Head of caudate nucleus (tissue), 42 donors: ENCODE data around the gene TBC1D3B.
"Not testable (repeated sequence)": the region's sequence is repeated elsewhere in the genome, so short reads cannot be mapped to it uniquely, and the experiment has no call there.

ENCODE experiments used
- DNase-seq, 42 donors: peaks; one replicate each; pipeline versions ENCODE4 v3.0.0 to v3.0.0-alpha.2; 2020 to 2021; ENCODE audit warnings: mixed read lengths in 7 of 42
- intact Hi-C: fragments of 100-400 bp; cut with DNase I; formaldehyde crosslinking; loops from one replicate; pipeline ENCODE4 v1.15.0; 2022

Gene TBC1D3B

DNA sequence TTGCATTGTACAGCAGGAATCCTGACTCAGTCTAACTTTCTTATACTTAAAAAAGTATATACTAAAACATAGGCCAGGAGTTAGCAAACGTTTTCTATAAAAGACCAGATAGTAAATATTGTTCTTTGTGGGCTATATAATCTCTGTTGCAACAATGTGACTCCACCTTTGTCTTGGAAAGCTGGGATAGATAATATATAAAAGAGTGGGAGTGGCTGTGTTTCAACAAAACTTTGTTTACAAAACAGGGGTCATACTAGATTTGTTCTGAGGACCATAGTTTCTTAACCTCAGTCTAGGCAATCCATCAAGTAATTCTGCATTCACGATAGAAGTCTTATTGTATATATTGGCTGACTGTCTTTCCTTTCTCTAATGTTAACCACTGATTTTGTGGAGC is 9.0 kb upstream of the TBC1D3B start:
- no peak for DNase-seq
- intact Hi-C loops = no loop called here

DNA sequence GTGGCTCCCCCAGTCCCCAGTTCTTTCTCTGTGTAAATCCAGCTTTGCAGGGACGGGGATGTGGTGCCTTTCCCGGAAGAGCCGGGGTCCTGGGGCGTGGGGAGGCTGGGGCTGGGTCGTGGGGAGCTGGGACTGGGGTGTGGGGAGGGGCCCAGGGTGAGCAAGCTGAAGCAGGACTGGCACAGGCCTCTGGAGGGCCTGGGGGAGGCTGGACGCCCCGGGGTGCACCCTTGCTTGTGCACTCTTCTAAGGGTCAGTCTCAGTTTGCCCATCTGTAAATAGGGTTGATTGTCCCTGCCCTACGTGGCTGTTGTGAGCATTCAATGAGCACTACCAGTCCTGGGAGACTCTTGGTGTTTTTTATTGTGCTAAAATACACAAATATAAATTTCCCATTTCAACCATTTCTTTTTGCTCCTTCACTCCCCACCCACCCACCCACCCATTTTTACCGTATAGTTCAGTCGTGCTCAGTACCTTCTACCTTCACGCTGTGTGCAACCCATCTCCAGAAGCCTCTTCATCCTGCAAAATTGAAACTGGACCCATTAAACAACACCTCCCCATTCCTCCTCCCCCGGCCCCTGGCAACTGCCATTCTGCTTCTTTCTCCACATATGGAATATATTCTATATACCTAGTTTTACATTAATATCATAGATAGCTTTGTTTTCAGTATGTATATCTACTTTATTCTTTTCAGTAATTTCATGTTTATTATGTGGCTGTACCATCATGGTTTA is 7.8 kb upstream of the TBC1D3B start:
- intact Hi-C loops = no loop called here
- DNase-seq = no peak

DNA sequence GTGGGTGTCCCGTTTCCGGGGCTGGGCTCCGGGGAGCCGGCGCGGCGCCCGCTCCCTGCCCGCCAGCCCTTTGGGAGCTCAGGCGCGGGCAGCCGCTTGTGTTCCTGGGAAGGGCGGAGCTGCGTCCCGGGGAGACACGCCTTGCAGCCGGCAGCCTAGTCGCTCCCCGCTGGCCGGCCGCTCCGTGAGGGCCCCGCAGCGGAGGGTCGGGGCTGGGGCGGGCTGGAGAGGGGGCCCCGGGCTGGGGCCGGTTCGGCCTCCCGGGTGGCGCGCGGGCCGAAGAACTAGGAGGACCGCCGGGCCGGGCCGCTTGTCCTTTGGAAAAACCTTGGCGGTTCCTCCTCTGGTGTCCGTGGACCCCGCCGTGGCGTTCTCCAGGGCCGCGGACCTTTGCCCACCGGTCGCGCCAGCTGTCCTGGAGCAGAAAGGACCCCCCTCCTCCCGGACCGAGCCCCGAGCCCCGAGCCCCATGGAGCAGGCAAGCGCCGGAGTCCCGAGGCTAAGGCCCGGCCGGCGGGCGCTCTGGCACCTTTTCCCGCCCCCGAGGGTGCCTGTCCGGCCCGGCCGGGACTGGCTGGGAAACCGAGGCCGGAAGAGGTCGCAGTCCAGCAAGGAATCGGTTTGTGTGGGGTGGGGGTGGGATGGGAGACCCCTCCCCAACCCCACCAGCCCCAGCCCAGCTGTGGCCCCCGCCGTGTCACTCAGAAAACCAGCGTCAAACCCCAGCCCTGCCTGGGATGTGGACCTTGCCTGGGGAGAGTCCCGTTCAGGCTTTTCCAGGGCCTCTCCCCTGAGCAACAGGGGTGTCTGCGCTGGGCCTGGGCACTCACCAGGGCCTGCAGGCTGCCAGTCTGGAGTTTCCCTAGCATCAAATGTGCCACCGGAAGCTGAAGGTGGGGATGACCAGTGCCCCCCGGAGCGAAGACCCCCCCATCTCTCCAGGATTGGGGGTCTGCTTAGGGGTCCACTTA is 6.8 kb upstream of the TBC1D3B start:
- intact Hi-C loops = no loop called here

DNA sequence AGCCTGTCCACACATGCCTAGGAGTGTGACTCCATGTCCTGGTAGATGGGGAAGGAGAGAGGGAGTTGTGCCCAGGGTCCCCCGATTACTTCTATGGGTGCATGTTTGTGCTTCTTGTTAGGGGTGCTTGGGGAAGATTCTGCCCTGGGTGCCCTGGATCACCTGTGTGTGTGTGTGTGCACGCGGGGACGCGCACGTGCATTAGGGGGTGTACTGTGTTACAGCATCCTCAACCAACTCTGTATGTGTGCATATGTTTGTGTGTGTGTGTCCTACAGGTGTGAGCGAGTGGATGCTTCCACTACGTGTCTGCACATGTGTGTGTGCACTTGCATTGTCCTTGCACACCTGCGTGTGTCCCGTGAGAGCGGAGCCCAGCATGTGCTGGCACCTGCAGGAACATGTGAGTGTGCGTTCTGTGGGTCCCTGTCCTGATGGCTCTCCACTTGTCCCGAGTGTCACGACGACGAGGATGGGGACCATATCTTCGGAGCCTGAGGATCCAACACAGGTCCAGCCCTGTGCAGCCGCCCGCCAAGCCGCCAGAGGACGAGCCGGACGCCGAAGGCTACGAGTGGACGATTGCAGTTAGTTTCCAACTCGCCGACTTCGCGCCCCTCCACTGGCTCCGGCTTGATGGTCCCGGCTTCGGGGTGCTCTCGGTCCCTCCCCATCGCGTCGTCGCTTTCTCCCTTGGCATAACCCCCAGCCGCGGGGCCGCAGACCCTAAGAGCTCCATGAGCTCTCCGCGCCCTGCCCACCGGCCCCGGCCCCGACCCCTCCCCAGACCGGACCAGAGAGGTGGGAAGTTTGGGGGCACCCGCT is 6.0 kb upstream of the TBC1D3B start:
- peak in 2 of 42 donors; percentile 39 to 40 for DNase-seq

More for the DNA sequence above, 6.8 kb upstream of the TBC1D3B start:
- DNase-seq = peak in 30 of 42 donors; percentile 5 to 89 (median 56)

DNA sequence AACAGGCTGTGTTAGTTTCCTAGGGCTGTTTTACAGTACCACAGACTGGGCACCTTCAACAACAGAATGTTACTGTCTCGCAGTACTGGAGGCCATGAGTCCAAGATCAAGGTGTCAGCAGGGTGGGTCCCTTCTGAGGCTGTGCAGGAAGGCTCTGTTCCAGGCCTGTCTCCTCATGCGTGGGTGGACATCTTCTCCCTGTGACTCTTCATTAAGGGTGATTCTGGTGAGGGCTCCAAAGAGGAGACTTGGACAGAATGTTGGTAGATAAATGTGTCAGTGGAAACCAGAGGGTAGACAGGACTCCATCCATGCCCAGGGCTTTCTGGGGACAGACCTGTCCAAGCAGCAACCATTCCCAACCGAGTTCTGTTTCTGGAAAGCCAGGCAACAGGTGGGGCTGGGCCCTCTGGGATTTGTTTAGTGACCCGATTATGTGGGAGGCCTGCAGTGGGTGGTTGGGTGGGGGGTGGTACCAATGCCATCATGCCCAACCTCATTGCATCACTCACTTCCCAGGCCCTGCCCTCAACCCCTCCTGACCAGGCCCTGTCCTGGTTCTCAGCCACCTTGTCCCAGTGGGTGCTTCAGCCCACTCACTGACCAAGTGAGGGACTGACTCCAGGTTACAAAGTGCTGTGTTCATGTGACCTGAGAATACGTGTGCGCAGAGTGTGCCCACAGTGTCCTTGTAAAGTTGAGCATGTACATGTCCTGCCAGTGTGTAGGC is 5.2 kb upstream of the TBC1D3B start:
- intact Hi-C loops, DNase-seq: not testable (repeated sequence)

More for the DNA sequence above, 6.0 kb upstream of the TBC1D3B start:
- intact Hi-C loops = no loop called here

DNA sequence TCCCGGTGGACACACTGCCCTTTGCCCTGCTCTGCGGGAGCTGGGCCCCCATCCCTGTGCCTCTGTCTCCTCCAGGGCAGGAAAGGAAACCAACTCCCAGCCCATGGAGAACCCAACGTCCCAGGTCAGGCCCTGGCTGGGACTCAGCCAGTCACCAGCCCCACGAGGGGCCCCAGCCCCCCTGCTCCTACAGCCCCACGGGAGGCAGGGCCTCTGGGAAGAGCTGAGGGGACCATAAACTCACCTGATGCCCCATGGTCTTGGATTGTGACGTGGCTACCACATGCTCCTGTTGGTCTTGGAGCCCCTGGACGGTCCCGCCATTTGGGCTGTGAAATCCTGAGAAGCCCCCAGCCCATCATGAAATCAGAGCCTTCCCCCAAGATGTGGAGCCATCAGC is 7.6 kb downstream of the TBC1D3B start:
- DNase-seq, intact Hi-C loops: not testable (repeated sequence)

DNA sequence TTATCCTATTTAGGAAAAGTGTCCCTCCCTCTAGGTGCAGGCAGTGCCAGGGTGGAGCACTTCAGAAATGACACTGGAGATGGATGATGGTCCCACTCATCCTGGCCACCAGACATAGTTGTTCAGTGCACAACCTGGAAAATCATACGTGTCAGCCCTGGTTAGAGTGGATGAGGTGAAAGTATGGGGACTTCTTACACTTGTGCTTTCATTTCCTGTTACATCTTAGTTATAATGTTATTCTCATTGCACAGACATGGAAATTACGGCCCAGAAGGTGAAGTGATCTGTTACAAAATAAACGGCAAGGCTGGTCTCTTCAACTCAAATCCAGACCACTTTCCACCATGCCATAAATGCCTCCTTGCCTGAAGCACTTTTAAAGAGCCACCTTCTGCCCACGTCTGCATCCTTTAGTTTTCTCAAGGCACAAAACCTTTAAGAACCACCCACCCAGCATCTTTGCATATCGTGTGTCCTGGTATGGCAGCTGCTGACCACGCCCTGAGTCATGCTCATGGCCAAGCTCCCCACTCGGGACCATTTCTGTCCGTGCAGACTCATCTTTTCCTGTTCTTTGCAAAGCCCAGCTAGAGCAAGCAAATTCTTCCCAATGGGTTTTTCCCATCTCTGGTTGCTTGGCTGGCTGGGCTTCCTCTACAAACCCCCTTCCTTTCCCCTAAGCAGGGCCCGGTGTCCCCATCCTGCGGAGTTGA is 22.4 kb downstream of the TBC1D3B start:
- intact Hi-C loops = no loop called here

DNA sequence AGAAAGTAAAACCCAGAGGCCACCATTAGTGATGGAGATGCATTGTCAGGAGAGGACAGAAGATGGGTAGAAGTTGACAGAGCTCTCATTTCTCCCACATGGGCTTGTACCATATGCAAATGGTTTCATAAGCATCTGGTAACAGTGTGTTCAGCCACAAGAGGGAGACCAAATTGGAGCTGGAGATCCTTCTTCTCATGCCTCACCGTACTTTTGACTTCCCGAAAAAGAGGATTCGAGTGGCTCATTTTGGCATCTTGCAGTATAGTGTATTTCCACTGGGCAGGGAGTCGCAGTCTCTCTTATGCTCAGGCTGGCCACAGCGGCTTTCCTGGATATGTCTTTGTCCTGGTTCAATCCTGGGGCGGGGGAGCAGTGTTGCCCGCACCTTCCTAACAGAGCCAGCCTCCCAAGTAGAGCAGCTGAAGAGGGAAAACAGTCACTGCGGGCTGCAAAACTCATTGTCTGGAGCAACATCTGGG is 23.8 kb downstream of the TBC1D3B start:
- no peak for DNase-seq
- intact Hi-C loops = no loop called here

More for the DNA sequence above, 22.4 kb downstream of the TBC1D3B start:
- DNase-seq = no peak

DNA sequence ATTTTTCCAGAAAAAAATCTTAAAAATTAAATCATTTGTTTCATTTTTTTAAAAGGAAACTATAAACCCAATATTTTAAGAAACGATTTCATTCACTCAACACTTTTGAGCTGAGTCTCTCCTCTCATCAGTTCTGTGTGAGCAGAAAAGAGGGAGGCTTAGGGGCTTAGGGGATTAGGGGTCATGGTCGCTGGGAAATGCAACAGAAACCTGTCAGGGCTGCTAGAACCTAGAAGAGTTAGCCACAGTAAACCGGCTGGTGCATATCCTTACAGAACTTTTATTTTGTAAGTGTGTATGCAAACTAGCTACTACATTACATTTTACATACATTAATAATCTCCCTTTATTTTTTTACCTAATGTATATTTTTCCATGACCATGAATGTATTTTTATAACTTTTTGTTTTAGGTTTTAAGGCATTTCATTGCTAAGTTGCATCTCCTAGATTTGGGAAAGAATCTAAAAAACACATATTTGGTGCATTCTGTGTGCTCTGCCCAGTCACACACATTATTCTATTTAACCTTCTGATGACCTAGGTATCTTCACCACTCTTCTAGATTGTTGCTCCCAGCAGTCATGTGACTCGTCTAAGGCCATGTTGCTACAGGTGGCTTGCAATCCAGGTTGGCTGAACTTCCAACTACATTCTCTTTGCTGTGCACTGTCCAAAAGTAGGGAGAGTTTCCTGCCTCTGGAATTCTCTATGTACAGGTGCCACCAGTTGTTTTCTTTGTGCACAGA is 24.4 kb downstream of the TBC1D3B start:
- DNase-seq = no peak
- intact Hi-C loops = no loop called here

DNA sequence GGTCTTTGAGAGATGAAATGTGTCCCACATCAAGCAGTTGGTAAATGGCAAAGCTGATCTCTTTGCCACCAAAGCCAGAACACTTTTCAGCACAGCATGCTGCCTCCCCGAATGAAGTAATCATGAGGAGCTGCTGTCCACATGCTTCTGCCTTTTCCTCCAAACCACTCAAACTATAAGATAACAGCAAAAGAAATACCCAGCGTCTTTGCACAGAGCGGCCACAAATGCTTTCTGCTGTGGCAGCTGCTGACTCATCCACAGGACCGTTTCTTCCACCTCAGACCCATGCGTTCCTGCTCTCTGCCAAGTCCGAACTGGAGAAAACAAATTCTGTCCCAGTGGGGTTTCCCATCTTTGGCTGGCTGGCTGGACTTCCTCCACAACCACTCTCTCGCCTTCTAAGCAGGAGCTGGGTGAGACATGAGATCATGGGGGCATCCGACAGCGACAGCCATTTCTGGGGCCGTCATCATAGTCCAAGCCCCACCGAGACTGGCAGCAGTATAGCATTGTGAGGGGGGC is 27.1 kb downstream of the TBC1D3B start:
- peak in 2 of 42 donors; percentile 7 to 37 for DNase-seq
- intact Hi-C loops = no loop called here

DNA sequence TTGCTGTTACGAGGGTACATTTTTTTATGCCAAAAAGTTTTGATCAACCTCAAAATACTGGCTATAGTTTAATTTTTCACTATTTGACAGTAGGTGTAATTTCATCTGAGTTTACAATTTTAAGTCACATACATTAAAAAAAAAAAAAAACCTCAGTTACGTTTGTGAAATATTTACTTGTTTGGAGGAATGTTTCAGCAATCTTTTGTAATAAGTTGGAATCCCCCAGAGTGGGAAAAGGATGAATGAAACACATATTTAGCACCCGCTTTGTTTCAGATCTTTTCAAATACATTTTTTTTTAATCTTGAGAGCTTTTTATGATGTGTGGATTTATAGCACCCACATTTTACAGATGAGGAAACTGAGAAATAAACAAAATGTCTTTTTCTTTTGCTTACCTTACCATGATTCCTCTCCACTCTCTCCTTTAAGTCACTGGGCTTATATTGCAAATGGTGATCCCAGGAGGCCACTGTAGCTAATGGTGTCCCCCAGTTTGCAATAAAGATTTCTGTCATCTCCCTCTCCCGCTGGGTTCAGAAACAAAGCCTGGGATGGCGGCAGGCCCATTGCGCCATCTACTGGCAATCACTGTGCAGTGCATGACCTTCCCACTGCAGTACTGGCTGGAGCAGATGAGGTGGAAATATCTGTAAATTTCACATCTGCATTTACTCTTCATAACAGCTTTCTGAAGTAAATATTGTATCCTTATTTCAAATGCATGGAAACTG is 27.7 kb downstream of the TBC1D3B start:
- intact Hi-C loops = no loop called here
- DNase-seq = peak; percentile 28 to 89 (median 71)

DNA sequence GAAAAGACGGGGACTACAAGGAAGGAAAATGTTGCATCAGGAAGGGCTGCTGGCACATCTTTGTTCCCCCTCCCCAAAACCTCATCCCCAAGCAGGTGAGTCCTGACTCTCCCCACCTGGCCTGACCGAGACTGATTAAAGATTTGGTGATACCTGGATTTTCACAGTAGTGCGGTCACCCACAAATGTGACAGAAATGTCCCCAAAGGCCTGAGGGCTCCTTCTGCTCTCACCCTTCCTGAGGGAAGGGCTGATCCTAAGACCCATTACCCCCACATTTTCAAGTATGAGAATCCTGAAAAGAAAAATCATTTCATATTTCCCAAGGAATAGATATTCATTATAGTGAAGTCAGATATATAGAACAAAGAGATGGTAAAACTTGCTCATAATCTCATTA is 28.8 kb downstream of the TBC1D3B start:
- intact Hi-C loops = no loop called here
- no peak for DNase-seq

DNA sequence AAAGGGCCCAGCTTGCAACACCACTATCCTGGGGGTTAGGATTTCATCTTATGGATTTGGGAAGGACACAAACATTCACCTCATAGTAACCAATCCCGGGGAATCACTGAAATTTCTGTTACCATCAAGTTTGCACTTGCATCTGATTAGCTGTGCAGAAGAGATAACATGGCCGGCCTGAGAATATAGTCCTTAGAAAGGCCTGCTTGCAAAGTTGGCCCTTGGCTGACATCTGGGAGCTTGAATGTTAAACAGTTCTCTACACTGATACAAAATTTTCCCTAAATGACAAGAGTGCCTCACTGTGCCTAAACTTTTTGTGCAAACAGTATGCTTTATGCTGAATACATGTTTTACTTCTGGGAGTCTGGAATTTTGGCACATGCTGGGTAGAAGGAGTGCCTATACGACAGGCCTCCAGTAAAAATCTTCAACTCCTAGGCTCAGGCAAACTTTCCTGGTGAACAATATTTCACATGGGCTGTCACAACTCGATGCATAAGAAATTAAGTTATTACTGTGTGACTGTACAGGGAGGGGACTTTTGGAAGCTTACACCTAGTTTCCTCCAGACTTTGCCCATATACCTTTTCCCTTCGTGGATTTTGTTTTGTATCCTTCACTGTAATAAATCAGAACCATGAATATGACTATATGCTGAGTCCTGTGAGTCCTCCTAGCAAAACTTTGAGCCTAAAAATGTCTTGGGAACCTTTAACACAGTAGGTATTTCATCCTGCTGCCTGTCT is 31.3 kb downstream of the TBC1D3B start:
- intact Hi-C loops = no loop called here
- DNase-seq = no peak

DNA sequence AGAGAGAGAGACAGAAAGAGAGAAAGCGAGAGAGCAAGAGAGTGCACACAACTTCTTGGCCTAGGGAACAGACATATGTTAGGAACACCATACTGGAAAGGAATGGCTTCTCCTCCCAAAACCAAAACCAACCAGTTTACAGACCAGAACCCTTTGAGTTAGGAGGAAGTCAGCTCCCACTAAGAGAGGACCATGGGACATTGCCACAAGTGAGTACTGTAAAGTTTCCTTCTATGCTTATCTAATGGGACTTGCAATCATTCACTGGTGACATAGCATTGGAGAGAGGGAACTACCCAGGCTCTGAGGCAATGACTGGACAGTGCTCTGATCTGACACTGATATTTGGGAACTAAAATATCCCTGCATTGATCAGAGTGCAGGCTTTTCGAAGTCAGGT is 32.4 kb downstream of the TBC1D3B start:
- no peak for DNase-seq
- intact Hi-C loops = no loop called here

DNA sequence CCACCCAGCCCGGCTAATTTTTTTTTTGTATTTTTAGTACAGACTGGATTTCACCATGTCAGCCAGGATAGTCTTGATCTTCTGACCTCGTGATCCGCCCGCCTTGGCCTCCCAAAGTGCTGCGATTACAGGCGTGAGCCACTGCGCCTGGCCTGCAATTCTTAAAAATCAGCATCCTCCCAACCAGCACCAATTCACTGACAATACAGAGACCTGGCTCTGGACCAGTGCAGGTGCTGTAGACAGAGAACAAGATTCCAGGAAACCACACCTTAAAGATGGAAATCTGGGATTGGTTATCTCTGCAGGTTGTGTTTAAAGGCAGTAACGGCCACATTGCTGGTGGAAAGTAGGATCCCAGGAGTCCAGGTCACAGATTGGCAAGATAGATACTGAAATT is 33.6 kb downstream of the TBC1D3B start:
- intact Hi-C loops = no loop called here
- no peak for DNase-seq
